HL-60 (cell line): ENCODE data around the gene BCAS4.

Experiments
- CTCF ChIP-seq: IDR thresholded peaks from one replicate; pipeline ENCODE4 v1.5.1; 2011; ENCODE audit warnings: low read length, control low read depth, inconsistent platforms; ENCODE audit not compliant: insufficient read depth
- GABPA ChIP-seq: IDR thresholded peaks from 2 replicates; pipeline ENCODE4 v1.6.1; 2012; ENCODE audit warnings: low read depth
- REST ChIP-seq: IDR thresholded peaks from 2 replicates; pipeline ENCODE4 v1.6.1; 2012; ENCODE audit warnings: low read depth; ENCODE audit not compliant: insufficient replicate concordance

DNA sequence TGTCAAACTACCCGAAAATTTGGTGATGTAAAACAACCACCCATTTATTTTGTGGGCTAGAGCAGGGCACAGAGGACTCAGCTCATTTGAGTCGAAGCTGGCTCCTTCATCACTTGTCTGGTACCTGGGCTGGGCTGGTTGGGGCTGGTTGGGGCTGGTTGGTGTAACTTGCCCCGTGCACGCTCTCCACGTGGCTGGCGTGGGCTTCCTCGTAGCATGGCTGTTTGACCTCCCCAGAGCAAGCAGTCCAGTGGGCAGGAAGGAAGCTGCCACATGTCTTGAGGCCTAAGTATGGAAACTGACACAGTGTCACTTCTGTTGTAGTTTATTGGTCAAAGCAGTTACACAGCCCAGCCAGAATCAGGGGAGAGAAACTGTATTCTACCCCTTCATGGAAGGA, 27.1 kb downstream of the BCAS4 start:
- TF ChIP-seq CTCF, result no peak
- TF ChIP-seq GABPA, result no peak
- TF ChIP-seq REST, result no peak
